Keratinocyte (primary cell): ENCODE data around the gene MAN1A2. TPM values are rescaled to one million over a fixed set of nuclear protein-coding genes. Genes with fewer than 3 reads are reported as not detected.

ENCODE experiments used
- DNase-seq: peaks from one replicate; pipeline ENCODE4 v3.0.0-alpha.2; 2011; ENCODE audit warnings: low read depth, missing footprints, low spot score
- FAIRE-seq: peaks from 2 replicates; lab custom pipeline; 2011; peaks lifted over from hg19 to GRCh38; lab: Jason Lieb, UNC
- H2AFZ ChIP-seq: 2 replicates; pipeline ENCODE4 v1.6.0; 2012; ENCODE audit warnings: low read length, control low read depth, inconsistent platforms; ENCODE audit not compliant: control insufficient read depth
- H3K27ac ChIP-seq: 2 replicates; pipeline ENCODE4 v1.5.1; 2011; ENCODE audit warnings: low read length; ENCODE audit not compliant: control insufficient read depth, insufficient read depth
- H3K27me3 ChIP-seq: 3 replicates; pipeline ENCODE4 v1.6.0; 2011; ENCODE audit warnings: low read length; ENCODE audit not compliant: control insufficient read depth, insufficient read depth; ENCODE audit errors: extremely low read depth
- H3K36me3 ChIP-seq, 2 experiments: 2 replicates in 1 of 2; 3 replicates in 1 of 2; pipeline ENCODE4 v1.5.1; 2011; ENCODE audit warnings: low read length in 2 of 2, mild to moderate bottlenecking in 1 of 2; ENCODE audit not compliant: control insufficient read depth in 2 of 2, insufficient read depth in 2 of 2; ENCODE audit errors: extremely low read depth in 1 of 2
- H3K4me1 ChIP-seq: 3 replicates; pipeline ENCODE4 v1.5.1; 2011; ENCODE audit warnings: low read length; ENCODE audit not compliant: control insufficient read depth, insufficient read depth; ENCODE audit errors: extremely low read depth
- H3K4me2 ChIP-seq: 3 replicates; pipeline ENCODE4 v1.6.0; 2011; ENCODE audit warnings: low read depth, low read length; ENCODE audit not compliant: control insufficient read depth, insufficient read depth; ENCODE audit errors: extremely low read depth
- H3K4me3 ChIP-seq, 3 experiments: fragments of 200-600 bp in 1 of 3; sonication (generic) in 1 of 3; 2 replicates in 2 of 3; 3 replicates in 1 of 3; pipeline ENCODE4 v1.5.1; 2011 to 2016; ENCODE audit warnings: low read length in 3 of 3, mild to moderate bottlenecking in 3 of 3, control low read depth in 2 of 3, inconsistent platforms in 1 of 3, low read depth in 1 of 3, mixed read lengths in 1 of 3, mixed run types in 1 of 3, moderate library complexity in 1 of 3; ENCODE audit not compliant: control insufficient read depth in 2 of 3, insufficient read depth in 2 of 3; ENCODE audit errors: extremely low read depth in 1 of 3
- H3K79me2 ChIP-seq: 2 replicates; pipeline ENCODE4 v1.6.0; 2012; ENCODE audit warnings: low read length; ENCODE audit not compliant: control insufficient read depth, insufficient read depth
- H3K9ac ChIP-seq: 3 replicates; pipeline ENCODE4 v1.6.0; 2011; ENCODE audit warnings: low read length; ENCODE audit not compliant: control insufficient read depth, insufficient read depth; ENCODE audit errors: extremely low read depth
- H3K9me1 ChIP-seq: 3 replicates; pipeline ENCODE4 v1.6.0; 2011; ENCODE audit warnings: low read length; ENCODE audit not compliant: control insufficient read depth, insufficient read depth; ENCODE audit errors: extremely low read depth
- H3K9me3 ChIP-seq: 2 replicates; pipeline ENCODE4 v1.5.1; 2012; ENCODE audit warnings: low read depth, low read length; ENCODE audit not compliant: control insufficient read depth
- H4K20me1 ChIP-seq: 3 replicates; pipeline ENCODE4 v1.6.0; 2011; ENCODE audit warnings: low read length; ENCODE audit not compliant: control insufficient read depth, insufficient read depth; ENCODE audit errors: extremely low read depth
- CTCF ChIP-seq, 3 experiments: IDR thresholded peaks in 1 of 3; conservative IDR thresholded peaks in 1 of 3; optimal IDR thresholded peaks in 1 of 3; 2 replicates in 2 of 3; 3 replicates in 1 of 3; pipeline versions ENCODE3 to v1.5.1; 2011; ENCODE audit warnings: low read length in 3 of 3, mild to moderate bottlenecking in 3 of 3, moderate library complexity in 2 of 3, control low read depth in 1 of 3, inconsistent platforms in 1 of 3; ENCODE audit not compliant: insufficient read depth in 2 of 3; ENCODE audit errors: extremely low read depth in 1 of 3
- EZH2 ChIP-seq: IDR thresholded peaks from one replicate; pipeline ENCODE4 v1.6.1; 2012; ENCODE audit warnings: inconsistent platforms, mild to moderate bottlenecking, low read length, moderate library complexity
- dilution Hi-C: fragments of 300-500 bp; cut with MboI; formaldehyde crosslinking; loops from one replicate; pipeline ENCODE4 v1.7.0; 2020; ENCODE audit warnings: low sequenced_read_pairs; ENCODE audit not compliant: extremely low pct_ligation_motif_present
- polyA plus RNA-seq, 5 experiments: library from polyadenylated mRNA; depleted of rRNA in 3 of 5; stranded (reverse) in 3 of 5; stranded (forward) in 1 of 5; unstranded in 1 of 5; fragments of >200 nt; gene quantifications; 1 replicate in 1 of 5; 2 replicates in 3 of 5; 3 replicates in 1 of 5; pipeline versions ENCODE4 v1.2.1 to v1.2.3, GENCODE V29; 2011 to 2012; ENCODE audit warnings: missing spikeins in 2 of 5, low read depth in 1 of 5, low replicate concordance in 1 of 5

MAN1A2 gene
- polyA plus RNA-seq, 1 donor (not counting 4 experiments of a cell fraction or from before 2014, with no cell fraction given) = 19.0 TPM

GRCh38 chr1:117396636-117397035, 29.4 kb downstream of the MAN1A2 start:
- TF ChIP-seq CTCF (optimal IDR thresholded peaks at IDR 0.05 in 1 of 3, IDR thresholded peaks at IDR 0.05 in 1 of 3, conservative IDR thresholded peaks at IDR 0.05 in 1 of 3; ENCODE audit: extremely low read depth in 1 of 3, insufficient read depth in 2 of 3, low read length in 3 of 3) (no peak), EZH2 (no peak)
- dilution Hi-C loops = no loop called here
- no peaks in the 10 kb centered on the region for H4K20me1 ChIP-seq
- peaks cover 18% of the 10 kb centered on the region for H3K79me2 ChIP-seq
- H3K36me3 ChIP-seq = no peaks in the 10 kb centered on the region
- no peaks in the 10 kb centered on the region for H3K9me3 ChIP-seq
- H3K4me1 ChIP-seq = no peaks in the 10 kb centered on the region
- H3K9me1 ChIP-seq = no peaks in the 10 kb centered on the region
- DNase-seq (no peak), FAIRE-seq (no peak)
- H2AFZ ChIP-seq = no peak overlapping the region
- H3K27ac ChIP-seq = no peak overlapping the region
- no peaks in the 10 kb centered on the region for H3K27me3 ChIP-seq
- no peak overlapping the region for H3K4me3 ChIP-seq
- H3K4me2 ChIP-seq = no peak overlapping the region
- no peak overlapping the region for H3K9ac ChIP-seq

GRCh38 chr1:117398957-117399356, 31.7 kb downstream of the MAN1A2 start:
- Histone ChIP-seq H3K36me3 (no peaks in the 10 kb centered on the region), H3K79me2 (peaks cover 9% of the 10 kb centered on the region), H4K20me1 (no peaks in the 10 kb centered on the region), H3K4me2 (no peak overlapping the region), H3K4me3 (no peak overlapping the region), H3K9me1 (no peaks in the 10 kb centered on the region), H2AFZ (no peak overlapping the region), H3K9me3 (no peaks in the 10 kb centered on the region), H3K27me3 (no peaks in the 10 kb centered on the region), H3K4me1 (no peaks in the 10 kb centered on the region), H3K9ac (no peak overlapping the region), H3K27ac (no peak overlapping the region)
- FAIRE-seq (no peak), DNase-seq (no peak)
- TF ChIP-seq EZH2 (no peak), CTCF (optimal IDR thresholded peaks at IDR 0.05 in 1 of 3, IDR thresholded peaks at IDR 0.05 in 1 of 3, conservative IDR thresholded peaks at IDR 0.05 in 1 of 3; ENCODE audit: extremely low read depth in 1 of 3, insufficient read depth in 2 of 3, low read length in 3 of 3) (no peak)
- dilution Hi-C loops = no loop called here
